Fibroblast of peridontal ligament (primary cell): Measurements from ENCODE around the gene MMRN2.
"Not testable (repeated sequence)": the region's sequence is repeated elsewhere in the genome, so short reads cannot be mapped to it uniquely, and the experiment has no call there.

Experiments
- DNase-seq: peaks from one replicate; pipeline ENCODE4 v3.0.0-alpha.2; 2010; ENCODE audit errors: extremely low read depth

The MMRN2 gene

DNA sequence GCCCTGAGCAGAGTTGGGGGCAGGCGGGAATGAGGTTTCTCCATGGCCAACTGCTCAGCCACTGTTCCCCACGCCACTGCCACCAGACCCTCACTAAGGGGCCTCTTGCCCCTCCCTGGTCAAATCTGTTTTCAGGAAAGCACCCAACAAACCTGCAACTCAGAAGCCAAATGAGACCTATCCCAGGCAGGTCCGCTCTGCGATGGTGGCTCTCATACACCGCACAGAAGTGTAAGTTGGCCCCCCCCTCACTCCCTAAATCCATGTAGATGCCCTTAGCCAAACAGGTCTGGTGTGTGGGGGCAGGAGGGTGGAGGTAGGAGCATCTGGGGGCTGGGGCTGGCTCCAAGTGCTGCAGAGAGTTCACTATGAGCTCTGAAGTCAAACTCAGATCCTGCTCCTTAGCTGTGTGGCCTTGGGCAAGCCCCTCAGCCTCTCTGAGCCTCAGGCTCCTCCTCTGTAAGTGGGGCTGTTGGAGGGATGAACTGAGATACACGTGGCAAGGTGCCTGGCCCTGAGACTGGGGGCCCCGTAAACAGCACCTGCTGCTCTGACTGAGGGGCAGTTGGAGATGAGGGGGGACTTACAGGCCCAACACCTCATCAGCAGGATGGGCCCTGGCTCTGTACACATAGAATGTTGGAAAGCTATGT, 1.1 kb downstream of the MMRN2 start:
- no peak for DNase-seq

DNA sequence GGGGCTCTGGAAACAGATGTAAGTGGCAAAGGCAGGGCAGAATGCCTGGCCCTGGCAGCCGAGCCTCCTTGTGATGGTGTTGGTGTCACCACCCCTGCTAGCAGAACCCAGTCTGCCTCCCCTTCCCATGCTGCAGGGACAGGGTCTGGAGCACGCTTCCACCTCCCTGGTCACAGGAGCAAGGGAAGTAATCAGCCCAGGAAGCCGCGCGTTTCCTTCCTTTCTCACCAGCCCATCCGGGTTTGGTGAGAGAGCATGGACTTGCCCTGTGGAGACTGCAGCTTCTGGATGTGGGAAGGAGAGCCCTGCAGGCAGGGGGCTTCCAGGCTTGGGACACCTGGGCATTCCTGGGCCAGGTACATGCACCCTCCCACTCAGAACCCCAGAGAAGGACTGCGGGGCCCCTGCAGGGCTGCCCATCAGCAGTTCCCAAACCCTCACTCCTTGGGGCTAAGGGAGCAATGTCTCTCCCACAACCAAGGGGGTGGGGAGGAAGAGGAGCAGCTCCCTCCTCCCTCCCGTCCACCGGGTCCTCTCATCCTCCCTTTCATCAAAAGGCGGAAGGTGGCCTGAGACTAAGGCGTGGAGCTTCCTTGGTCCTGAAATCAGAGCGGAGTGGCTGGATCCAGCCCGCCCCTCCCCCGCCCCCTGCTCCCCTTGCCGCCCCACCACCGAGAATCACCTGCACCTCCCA, 1.8 kb downstream of the MMRN2 start:
- DNase-seq, result no peak

GRCh38 chr10:86954681-86955500, 2.5 kb downstream of the MMRN2 start:
- DNase-seq, result no peak

DNA sequence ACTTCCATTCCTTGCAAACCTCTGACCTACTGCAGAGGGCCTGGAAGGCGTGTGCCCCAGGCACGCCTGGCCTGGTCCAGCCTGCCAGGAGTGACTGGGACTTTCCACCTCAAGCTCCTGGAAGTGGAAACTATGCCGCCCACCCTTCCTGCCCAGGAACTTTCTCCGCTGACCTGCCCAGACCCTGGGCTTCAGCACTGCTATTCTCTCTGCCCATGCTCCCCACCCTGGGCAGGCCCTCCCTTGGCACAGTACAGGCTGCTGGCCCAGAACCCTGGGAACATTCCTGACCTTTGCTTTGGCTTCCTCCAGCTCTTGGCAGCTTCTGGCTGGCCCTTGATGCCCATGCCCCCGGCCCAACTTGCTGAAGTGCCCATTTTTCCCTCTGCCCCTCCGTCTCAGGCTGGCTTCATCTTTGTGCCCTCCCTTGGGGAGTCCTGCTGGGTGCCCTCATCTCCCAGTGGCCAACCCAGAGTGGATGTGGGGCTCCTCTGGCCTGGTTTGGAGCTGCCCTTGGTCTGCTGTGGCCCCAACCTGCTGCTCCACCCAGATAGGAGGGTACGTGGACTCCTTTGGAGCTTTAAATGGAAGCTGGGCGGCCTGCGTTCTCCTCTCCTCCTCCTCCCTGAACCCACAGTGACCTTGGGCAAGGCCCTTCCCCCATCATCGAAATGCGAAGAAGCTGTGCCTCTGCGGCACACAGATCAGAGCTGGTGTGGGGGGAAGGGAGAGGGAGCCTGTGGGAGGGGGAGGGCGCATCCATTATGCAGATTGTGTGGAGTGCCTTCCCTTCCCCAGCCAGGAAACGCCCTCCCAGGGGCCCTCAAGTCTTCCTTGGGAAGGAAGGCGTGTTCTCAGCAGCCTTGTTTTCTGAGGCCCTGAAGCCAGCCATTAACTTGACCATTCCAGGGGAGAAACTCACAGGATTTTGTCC, 3.4 kb downstream of the MMRN2 start:
- DNase-seq, result no peak

DNA sequence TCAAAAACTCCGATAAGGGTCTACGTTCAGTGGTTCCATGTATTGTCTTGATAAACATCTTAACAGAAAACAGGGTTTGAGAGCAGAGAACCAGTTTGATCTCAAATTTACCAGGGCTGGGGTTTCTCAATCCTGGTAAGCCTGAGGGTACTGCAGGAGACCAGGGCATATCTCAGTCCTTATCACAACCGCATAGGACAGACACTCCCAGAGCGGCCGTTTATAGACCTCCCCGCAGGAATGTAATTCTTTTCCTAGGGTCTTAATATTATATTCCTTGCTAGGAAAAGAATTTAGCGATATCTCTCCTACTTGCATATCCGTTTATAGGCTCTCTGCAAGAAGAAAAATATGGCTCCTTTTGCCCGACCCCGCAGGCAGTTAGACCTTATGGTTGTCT, 4.7 kb downstream of the MMRN2 start:
- not testable (repeated sequence) for DNase-seq

DNA sequence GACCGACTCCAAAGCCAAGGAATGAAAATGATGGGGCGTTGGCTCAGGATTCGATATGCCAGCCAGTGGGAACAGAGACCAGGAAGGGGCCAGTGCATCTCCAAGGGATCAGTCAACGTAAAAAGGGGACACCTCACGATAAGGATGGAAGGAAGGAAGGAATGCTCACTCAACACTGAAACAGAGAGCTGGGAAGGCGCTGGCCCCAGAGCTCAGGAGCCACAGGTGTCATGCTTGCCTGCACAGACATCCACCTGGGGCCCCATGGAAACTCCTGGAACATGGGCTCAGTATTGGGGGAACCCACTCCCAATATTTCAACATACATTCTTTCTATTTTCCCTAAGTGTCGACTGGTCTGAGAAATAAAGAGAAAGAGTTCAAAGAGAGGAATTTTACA, 5.3 kb downstream of the MMRN2 start:
- DNase-seq, result no peak

- no peak for DNase-seq
Measured at GRCh38 chr10:86951184-86951761, 6.1 kb downstream of the MMRN2 start.

GRCh38 chr10:86950349-86950748, 7.1 kb downstream of the MMRN2 start:
- no peak for DNase-seq

DNA sequence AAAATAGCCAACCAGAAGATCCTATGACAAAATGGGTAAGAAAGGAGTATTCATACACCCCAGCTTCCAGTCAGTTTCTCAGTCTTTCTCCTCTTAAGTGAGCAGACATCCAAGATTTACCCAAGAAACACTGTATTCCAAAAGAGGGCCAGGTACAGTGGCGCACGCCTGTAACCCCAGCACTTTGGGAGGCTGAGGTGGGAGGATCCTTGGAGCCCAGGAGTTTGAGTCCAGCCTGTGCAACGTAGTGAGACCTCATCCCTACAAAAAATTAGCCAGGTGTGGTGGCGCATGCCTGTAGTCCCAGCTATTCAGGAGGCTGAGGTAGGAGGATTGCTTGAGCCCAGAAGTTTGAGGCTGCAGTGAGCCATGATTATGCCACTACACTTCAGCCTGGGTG, 9.6 kb downstream of the MMRN2 start:
- not testable (repeated sequence) for DNase-seq

DNA sequence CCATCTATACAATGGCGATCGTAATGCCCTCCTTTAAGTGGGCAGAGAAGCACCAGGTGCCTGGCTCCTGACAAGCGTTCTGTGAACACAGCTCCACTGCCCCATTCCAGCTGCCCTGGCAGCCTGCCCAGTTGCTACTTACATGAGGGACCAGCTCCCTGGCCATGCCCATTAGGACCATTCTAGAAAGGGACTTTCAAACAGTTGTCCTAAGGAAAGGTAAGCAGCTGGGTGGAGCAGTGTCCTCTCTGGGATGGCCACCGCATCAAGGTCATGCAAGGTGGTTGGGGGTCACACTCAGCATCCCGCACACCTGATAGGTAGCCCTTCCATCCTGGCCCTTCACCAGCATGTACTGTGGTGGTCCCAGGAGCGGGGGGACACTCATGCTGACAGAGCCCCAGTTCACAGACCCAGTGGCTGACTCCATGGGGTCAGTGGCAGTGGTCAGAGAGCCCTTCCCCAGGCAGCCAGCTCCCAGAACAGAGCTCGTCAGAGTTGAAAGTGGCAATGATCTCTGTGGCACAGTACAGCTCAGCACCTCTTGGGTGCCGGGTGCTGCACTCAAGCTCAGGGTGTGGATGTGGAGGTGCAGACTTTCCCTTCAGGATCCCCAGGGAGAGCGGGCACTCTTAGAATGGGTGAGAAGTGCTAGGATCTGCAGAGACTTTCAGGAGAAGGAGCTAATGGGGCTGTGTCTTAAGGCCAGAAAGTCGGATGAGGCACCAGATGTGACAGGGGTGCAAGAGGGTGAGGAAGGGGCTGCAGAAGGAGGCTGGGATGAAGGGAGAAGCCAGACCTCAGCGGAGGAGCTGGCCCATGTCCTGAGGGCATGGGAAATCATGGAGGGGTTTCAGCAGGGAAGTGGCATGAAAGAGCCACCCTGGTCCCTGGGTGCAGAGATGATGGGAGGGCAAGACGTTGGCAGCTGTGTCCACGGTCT, 10.9 kb downstream of the MMRN2 start:
- DNase-seq, result no peak

- DNase-seq, result no peak
Measured at GRCh38 chr10:86945361-86946212, 11.8 kb downstream of the MMRN2 start.

DNA sequence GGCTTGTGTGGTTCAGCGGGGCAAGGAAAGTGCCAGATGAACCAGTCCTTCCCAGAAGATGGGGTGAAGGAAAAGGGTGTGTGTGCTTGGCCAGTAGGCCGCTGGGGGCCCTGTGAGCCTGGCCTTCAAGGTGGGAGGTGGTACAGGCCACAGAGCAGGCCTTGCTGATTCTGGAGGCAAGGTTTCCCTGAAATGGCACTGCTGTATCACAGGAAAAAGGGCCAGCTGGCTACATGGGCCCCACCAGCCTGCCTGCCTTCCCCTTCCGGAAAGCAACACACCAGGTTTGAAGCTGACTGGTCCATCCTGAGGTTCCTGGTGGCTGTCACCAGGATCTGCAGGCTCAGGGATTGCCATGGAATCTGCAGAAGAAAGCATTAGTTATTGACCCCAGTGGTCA, 12.5 kb downstream of the MMRN2 start:
- DNase-seq, result no peak

- DNase-seq, result peak; percentile 35
Measured at GRCh38 chr10:86944471-86944870, 12.9 kb downstream of the MMRN2 start.

DNA sequence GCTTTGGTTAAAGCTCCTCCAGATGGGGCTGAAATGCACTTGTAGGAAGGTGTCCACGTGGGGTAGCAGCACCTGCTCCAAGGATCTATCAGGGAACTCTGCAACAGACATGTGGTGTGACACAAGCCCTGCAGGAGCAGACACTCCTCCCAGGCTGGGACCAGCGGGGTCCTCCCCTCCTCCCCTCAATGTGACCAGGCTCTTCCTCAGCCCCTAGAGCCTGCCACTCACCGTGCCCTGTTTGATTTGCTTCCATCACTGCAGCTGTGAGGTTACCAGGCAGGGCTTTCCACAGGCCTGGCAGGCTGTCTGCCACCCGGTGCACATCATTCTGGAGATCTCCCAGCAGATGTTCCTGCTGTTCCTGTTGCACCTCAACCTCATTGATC, 13.4 kb downstream of the MMRN2 start:
- DNase-seq, result no peak

- no peak for DNase-seq
Measured at GRCh38 chr10:86943316-86944030, 13.9 kb downstream of the MMRN2 start.

GRCh38 chr10:86942441-86943315, 14.7 kb downstream of the MMRN2 start:
- no peak for DNase-seq

GRCh38 chr10:86941991-86942421, 15.4 kb downstream of the MMRN2 start:
- no peak for DNase-seq

GRCh38 chr10:86941426-86941825, 16.0 kb downstream of the MMRN2 start:
- no peak for DNase-seq
